GM20000 (cell line): ENCODE measurements around the gene ZNF462.

ENCODE experiments used
- DNase-seq: peaks from one replicate; pipeline ENCODE4 v3.0.0; 2012; ENCODE audit warnings: low spot score
- CTCF ChIP-seq: IDR thresholded peaks from 2 replicates; pipeline ENCODE4 v1.5.1; 2012; ENCODE audit warnings: mild to moderate bottlenecking, control low read depth; ENCODE audit errors: extremely low read depth, missing control alignments

The ZNF462 gene

GRCh38 chr9:106962615-106963363 is 99.8 kb downstream of the ZNF462 start:
- DNase-seq = no peak

DNA sequence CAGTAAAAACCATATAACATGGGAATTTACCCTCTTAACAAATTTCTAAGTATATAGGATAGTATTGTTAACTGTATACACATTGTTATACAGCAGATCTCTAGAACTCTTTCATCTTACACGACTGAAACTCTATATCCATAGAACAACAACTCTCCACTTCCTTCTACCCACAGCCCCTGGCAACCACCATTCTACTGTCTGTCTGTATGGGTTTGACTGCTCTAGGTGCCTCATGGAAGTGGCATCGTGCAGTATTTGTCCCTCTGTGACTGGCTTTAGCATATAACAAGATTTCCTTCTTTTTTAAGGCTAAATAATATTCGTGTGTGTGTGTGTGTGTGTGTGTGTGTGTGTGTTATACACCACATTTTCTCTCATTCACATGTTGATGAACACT is 100.7 kb downstream of the ZNF462 start:
- TF ChIP-seq CTCF = no peak
- no peak for DNase-seq

More at GRCh38 chr9:106962615-106963363, 99.8 kb downstream of the ZNF462 start:
- no peak for TF ChIP-seq CTCF

DNA sequence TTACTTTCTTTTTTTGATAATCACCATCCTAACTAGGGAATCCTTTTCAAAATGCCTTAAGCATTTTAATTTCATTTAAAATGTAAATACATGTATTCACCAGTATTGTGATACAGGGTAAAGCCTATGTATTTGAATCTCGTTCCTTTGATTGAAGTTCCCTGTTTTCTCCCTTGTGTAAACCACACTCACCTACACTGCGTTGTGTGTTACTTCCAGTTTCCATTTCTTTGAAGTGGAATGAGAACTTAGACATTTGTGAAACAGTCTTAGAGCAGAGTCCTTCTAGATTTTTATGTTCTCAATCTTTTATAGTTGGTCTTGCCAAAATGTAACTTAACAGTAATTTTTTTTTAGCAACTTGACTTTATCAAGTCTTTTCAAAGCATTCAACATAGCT is 101.4 kb downstream of the ZNF462 start:
- no peak for TF ChIP-seq CTCF
- no peak for DNase-seq

DNA sequence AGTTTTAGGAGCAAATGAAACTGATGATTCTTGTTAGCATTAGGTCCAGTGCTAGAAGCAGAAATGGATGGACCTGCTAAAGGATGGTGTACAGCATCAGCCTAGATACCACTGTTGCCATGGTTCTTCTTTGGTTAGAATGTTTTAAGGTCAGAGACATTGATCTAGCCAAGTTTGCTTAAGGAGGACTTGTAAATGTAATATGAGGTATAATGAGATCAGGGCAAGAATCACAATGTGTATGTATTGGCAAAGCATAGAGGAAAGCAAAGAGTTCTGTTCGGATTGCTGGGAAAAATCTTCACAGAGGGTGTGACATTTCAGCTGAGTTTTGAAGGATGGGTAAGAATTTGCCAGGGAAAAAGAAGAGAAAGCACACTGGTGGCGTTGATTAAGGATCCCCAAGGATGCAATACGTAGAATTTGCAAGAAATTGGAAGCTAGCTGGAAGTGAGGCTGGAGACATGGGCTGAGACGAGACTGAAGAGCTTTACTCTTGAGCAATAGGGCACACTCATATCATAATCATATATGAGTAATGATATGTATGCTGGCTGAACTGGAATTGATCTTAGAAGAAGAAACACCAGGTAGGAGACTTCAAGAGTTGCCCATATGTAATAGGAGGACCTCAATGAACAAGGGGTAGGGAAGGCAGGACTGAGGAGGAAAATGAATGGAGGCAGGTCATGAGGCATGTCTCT is 102.0 kb downstream of the ZNF462 start:
- no peak for DNase-seq

GRCh38 chr9:106966481-106966880 is 103.5 kb downstream of the ZNF462 start:
- no peak for TF ChIP-seq CTCF
- DNase-seq = no peak

More for the DNA sequence above, 102.0 kb downstream of the ZNF462 start:
- TF ChIP-seq CTCF = no peak

DNA sequence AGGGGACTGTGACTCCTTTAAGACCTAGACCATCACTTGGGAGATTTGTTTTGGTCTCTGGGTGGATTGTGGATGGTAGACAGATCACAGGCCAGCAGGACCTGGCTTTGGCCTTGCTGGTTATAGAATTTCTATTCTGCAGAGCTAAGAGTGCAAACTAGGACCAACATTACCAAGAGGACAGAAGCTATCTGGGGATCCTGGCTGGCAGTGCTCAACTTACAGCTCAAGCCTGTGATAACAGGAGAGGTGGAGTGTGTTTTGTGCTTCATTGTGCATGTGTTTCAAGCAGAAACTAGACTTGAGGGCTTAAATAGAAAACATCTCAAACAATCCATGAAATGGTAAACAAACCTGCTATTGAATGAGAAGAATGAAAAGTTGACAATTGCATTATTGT is 106.7 kb downstream of the ZNF462 start:
- no peak for TF ChIP-seq CTCF
- DNase-seq = no peak

- TF ChIP-seq CTCF = no peak
- no peak for DNase-seq
These were observed 107.4 kb downstream of the ZNF462 start for GRCh38 chr9:106970219-106970975.
